T-helper 22 cell (primary cell): ENCODE measurements around the gene TEX26.

ENCODE experiments used
- DNase-seq: peaks from one replicate; pipeline ENCODE4 v3.0.0-alpha.2; 2020; ENCODE audit warnings: low read depth

TEX26 gene

DNA sequence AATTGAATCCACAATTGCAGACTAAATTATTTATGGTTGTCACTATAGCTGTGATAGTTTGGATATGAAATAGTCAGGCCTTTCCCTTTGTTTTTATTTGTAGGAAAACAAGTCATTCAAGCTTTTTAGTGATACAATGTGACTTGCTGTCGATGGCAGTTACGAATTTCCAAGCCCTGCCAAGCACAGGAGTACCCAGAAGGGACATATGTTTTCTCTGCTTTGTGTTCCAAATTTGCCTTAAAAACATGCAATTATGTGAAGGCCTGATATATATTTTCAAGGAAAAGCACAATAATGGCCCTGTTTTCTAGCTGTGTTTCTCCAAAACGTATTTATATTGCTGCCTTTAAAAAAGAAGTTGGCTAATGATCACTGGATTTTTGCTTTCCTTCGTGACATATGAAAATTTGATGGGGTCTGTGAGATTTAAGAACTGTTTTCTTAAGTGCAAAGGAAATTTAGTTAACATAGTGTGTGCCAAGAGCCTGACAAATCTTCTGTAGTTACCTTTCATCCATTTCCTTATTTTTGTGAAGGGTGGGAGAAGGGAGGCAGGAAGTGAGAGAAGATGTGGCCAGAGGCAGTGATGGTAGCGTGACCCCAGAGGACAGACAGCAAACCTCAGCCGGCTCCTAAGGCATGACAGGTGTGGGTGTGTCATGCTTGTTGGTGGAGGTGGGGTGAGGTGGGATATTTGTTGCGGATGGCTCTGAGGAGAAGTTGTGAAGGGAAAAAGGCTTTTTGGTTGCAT is 79.6 kb downstream of the TEX26 start:
- no peak for DNase-seq

- no peak for DNase-seq
Observed at GRCh38 chr13:31012655-31013024, 80.2 kb downstream of the TEX26 start.

DNA sequence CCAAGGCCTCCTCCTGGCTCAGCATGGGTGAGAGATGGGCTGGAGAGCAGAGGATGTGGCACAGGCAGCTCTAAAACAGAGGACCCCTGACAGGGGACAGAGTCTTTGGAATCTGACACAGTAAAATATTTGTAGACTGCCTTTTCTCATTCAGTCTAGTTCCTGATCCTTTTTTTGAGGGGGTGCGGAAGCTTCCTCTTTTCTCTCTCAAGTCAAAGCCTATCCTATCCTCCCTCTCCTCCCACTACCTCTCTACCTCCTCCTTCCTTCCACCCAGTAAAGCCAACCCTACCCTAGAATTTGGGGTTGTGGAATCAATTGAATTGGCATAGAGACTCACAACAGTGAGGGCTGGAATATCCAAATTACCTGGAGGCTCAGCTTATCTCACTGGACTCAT is 82.0 kb downstream of the TEX26 start:
- no peak for DNase-seq

GRCh38 chr13:31015199-31015598 is 82.7 kb downstream of the TEX26 start:
- no peak for DNase-seq

- DNase-seq: no peak
Observed at GRCh38 chr13:31016342-31017325, 84.2 kb downstream of the TEX26 start.

DNA sequence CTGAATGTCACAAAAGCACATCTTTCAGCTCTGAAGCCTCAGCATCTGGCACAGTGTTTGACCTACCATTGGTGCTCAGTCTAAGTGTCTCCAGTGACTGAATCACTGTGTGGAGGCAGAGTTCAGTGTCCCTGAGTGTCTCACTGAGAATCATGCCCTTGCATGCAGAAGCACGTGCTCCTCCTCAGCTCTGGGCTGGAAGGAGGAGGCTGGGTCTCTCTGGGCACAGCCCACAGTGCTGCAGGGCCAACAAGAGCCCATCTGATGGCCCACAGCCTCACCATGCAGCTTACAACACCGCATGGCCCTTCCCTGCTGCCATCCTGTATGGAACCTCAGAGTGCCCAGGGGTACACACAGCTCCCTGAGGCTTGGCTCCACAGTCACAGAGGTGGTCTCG is 86.1 kb downstream of the TEX26 start:
- no peak for DNase-seq

GRCh38 chr13:31020996-31021395 is 88.5 kb downstream of the TEX26 start:
- no peak for DNase-seq

GRCh38 chr13:31022288-31022895 is 89.9 kb downstream of the TEX26 start:
- DNase-seq: no peak

DNA sequence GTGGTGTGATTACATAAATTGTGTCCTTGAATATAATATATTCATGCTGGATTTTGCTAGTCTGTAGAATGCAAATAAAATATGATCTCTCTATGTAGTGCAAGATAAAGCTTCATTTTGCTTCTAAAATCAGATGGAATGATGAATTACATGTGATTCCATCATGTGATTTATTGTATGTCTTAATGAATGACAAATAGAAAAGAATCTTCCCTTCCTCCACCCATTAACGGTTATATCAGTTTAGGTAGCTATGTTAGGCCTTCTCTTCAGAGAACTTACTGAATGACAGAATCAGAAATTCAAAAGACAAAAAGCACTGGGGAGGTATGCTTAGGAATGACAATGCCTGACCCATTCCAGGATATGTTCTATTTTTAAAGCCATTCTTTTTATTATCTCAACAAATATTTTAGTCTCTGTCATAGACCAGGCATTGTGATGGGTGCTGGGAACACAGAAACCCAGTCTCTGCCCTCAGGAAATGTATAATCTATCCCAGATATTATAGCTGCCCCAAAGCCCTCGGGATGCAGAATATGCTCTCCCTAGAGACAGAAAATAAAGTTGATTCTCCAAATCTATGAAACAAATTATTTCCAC is 90.6 kb downstream of the TEX26 start:
- DNase-seq: no peak
